ENCODE data around the gene TBCE. TPM values are rescaled to one million over a fixed set of nuclear protein-coding genes. Genes with fewer than 3 reads are reported as not detected.
"Not testable (repeated sequence)": the region's sequence is repeated elsewhere in the genome, so short reads cannot be mapped to it uniquely, and the experiment has no call there.

Gene TBCE
- total RNA-seq, 2 donors from 2014 or later, result 15.4 to 18.0 TPM

DNA sequence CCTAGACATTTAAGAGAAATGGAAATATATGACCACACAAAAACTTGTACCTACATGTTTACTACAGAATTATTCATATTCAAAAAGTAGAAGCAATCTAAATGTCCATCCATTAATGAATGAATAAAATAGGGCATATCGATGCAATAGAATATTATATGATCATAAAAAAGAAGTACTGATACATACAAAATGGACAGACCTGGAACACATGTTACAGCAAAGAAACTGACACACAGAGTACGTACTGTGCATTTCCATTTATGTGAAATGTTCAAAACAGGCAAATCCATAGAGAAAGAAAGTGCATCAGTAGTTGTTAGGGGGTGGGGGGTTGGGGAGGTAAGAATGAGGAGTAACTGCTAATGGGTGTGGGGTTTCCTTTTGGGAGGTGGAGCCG, 97.8 kb downstream of the TBCE start:
- Histone ChIP-seq H3K27ac (no peak overlapping the region), H3K27me3 (no peaks in the 10 kb centered on the region), H3K4me3 (no peak overlapping the region), H3K36me3 (peaks cover 8% of the 10 kb centered on the region), H3K9me3 (no peaks in the 10 kb centered on the region), H3K4me1 (no peaks in the 10 kb centered on the region)
- TF ChIP-seq, protein P1, sequence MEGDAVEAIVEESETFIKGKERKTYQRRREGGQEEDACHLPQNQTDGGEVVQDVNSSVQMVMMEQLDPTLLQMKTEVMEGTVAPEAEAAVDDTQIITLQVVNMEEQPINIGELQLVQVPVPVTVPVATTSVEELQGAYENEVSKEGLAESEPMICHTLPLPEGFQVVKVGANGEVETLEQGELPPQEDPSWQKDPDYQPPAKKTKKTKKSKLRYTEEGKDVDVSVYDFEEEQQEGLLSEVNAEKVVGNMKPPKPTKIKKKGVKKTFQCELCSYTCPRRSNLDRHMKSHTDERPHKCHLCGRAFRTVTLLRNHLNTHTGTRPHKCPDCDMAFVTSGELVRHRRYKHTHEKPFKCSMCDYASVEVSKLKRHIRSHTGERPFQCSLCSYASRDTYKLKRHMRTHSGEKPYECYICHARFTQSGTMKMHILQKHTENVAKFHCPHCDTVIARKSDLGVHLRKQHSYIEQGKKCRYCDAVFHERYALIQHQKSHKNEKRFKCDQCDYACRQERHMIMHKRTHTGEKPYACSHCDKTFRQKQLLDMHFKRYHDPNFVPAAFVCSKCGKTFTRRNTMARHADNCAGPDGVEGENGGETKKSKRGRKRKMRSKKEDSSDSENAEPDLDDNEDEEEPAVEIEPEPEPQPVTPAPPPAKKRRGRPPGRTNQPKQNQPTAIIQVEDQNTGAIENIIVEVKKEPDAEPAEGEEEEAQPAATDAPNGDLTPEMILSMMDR (IDR thresholded peaks at IDR 0.05), result no peak
- DNase-seq (ENCODE audit: low spot score), result no peak

DNA sequence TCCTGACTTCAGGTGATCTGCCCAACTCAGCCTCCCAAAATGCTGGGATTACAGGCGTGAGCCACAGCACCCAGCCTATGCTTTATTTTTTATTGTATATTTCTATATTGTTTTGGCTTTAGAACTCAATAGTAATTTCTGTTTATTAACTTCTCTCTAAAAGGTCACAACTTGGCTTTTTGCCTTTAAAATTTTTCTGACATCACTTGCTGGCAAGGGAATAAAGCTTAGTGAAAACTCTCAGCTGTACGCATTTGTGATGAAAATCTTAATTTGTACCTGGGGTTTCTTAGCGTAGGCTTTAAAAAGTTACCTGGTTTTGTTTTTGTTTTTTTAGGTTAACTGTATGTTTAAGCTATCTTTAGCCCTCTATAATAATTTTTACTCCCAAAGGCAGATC, 100.8 kb downstream of the TBCE start:
- Histone ChIP-seq H3K4me1 (no peaks in the 10 kb centered on the region), H3K27ac (no peak overlapping the region), H3K36me3 (peaks cover 11% of the 10 kb centered on the region), H3K9me3 (no peaks in the 10 kb centered on the region), H3K4me3 (no peak overlapping the region), H3K27me3 (no peaks in the 10 kb centered on the region)
- DNase-seq (ENCODE audit: low spot score), result no peak
- TF ChIP-seq, protein P1 (IDR thresholded peaks at IDR 0.05), result no peak

DNA sequence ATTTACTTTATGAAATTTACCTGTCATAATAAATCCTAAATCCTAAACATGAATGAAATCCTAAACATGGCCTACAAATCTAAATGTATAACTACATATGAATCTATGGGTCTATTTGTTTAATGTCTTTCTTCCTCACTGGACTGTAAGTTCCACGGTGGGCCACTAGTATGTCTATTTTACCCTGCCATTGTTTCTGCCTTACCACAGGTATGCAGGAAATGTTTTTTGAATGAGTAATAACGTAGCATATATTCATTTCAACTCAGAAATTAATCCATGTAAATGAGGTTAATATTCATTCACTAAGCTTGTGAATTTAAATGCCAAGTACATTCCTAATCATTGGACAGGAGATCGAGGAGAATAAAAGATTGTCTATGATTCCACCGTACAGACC, 101.7 kb downstream of the TBCE start:
- DNase-seq (ENCODE audit: low spot score), result no peak
- Histone ChIP-seq H3K4me1 (no peaks in the 10 kb centered on the region), H3K36me3 (peaks cover 15% of the 10 kb centered on the region), H3K9me3 (no peaks in the 10 kb centered on the region), H3K27me3 (no peaks in the 10 kb centered on the region), H3K4me3 (no peak overlapping the region), H3K27ac (no peak overlapping the region)
- TF ChIP-seq, protein P1 (IDR thresholded peaks at IDR 0.05), result no peak

DNA sequence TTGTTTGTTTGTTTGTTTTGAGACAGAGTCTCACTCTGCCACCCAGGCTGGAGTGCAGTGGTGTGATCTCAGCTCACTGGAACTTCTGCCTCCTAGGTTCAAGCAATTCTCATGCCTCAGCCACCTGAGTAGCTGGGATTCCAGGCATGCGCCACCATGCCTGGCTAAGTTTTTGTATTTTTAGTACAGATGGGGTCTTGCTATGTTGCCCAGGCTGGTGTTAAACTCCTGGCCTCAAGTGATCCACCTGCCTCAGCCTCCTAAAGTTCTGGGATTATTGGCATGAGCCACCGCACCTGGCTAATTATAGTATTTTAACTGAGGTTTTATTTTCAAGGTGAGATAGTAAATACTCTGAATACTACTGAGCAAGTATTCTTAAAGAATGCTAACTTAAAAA, 102.7 kb downstream of the TBCE start:
- peaks cover 15% of the 10 kb centered on the region for H3K36me3 ChIP-seq
- not testable (repeated sequence) for H3K4me1 ChIP-seq; DNase-seq (ENCODE audit: low spot score); H3K9me3 ChIP-seq; H3K27me3 ChIP-seq; H3K4me3 ChIP-seq; H3K27ac ChIP-seq

DNA sequence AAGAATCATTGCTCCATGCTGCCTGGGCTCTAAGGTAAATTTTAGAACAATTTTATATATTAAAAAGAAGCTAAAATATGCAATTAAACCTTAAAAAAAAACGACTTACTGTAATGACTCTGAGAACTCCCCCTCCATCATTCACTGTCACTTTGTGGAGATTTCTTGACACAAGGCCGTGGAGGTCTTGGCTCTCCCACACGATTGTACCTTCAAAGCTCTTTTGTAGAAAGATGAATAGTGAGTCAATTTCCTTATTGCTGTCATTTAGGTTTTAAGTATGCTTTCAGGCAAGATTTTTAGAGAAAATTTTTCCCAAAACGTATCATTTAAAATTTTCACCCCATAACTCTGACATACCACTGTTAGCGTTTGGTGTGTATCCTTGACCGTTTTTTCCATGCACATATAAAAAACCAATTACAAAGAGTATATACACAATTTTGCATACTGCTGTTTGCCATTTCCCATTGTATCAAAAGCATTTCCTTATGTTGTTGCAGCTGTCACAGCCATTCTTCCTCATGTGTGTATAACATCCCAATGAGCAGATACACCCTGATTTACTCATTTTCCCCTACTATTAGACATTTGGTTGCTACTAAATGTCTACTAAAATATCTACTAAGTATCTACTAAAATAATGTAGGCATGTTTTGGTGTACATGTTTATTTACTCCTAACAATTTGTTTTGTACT, 103.7 kb downstream of the TBCE start:
- TF ChIP-seq, protein P1 (IDR thresholded peaks at IDR 0.05), result no peak
- H3K27me3 ChIP-seq, result no peaks in the 10 kb centered on the region
- no peaks in the 10 kb centered on the region for H3K9me3 ChIP-seq
- peaks cover 9% of the 10 kb centered on the region for H3K36me3 ChIP-seq
- no peak overlapping the region for H3K27ac ChIP-seq
- no peak overlapping the region for H3K4me3 ChIP-seq
- no peaks in the 10 kb centered on the region for H3K4me1 ChIP-seq
- DNase-seq (ENCODE audit: low spot score), result no peak

DNA sequence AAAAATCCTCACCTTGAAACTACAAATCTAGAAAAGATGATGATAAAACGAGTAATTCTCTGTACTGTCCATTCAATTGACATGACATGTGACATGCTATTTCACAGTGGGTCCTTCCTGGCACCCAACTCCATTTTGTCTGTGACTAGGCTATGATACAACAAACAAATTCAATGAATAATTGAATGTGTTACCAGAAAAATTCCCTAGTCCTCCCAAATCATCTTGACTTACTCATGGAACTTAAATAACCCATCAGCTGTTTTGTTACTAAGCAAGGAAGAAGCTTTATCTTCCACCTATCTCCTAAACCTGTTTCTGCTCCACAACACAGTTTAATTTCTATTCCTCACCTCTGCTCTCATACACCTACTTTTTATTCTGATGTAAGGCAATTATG, 106.6 kb downstream of the TBCE start:
- TF ChIP-seq, protein P1 (IDR thresholded peaks at IDR 0.05), result no peak
- H3K4me3 ChIP-seq, result no peak overlapping the region

More for the DNA sequence above, 106.6 kb downstream of the TBCE start:
- Histone ChIP-seq H3K27ac (no peak overlapping the region), H3K4me1 (no peaks in the 10 kb centered on the region), H3K36me3 (peaks cover 22% of the 10 kb centered on the region), H3K9me3 (no peaks in the 10 kb centered on the region), H3K27me3 (no peaks in the 10 kb centered on the region)
- DNase-seq (ENCODE audit: low spot score), result no peak
